Retinal pigment epithelial cell (primary cell): ENCODE data around the gene MGAT4A.

Source experiments
- DNase-seq: peaks from one replicate; pipeline ENCODE4 v3.0.0-alpha.2; 2010; ENCODE audit warnings: low read depth
- H3K4me3 ChIP-seq: 2 replicates; pipeline ENCODE4 v1.5.1; 2011; ENCODE audit warnings: mild to moderate bottlenecking, low read length, control low read depth, moderate library complexity
- CTCF ChIP-seq: conservative IDR thresholded peaks from 2 replicates; pipeline ENCODE4 v1.5.1; 2011; ENCODE audit warnings: low read depth, low read length, control low read depth, inconsistent platforms

MGAT4A gene

DNA sequence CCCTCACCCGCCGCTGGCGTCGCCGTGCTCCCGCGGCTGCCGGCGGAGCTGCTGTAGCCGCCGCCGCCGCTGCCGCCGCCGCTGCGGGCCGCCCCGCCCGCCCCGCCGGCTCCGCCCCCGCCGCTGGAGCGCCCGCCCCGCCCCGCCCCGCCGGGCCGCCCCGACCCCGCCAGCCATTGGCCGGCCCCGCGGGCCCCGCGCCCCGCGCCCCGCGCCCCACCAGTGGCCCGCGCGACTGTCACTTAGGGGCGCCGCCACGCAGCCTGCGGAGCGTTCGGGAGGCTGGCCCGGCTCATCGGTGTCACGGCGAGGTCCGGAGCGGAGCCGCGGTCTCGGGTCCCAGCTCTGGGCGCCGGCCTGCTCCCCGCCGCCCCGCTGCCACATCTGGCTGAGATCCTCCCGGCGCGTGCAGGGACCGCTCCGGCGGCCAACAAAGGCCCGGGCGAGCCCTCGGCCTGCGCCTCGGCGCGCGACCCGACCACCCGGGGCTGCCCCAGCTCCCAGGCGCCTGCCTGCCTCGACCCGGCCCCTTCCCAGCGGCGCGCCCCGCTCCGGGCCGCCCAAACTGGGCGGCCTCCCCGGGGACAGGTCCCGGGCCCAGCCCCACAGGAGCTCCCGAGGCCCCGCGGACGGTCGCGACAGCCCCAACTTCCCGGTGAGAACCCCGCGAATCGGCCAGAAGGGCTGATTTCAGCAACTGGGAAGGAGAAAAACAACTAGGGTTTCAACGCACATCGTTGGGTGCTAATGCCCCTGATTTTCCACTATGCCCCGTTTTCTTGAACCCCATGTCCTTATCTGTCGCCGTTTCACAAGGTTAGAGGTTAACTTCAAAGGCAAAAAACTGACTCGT lies at the start of gene MGAT4A:
TSS of gene MGAT4A (minus strand) at position 92 of the 853 bp plus-strand sequence. CDS start 4,800 bp downstream, outside the sequence.
- DNase-seq: no peak
- no peak for TF ChIP-seq CTCF
- peak within 1 kb of the TSS; percentile 57 for H3K4me3 ChIP-seq

GRCh38 chr2:98778741-98779483 lies 48.0 kb upstream of the MGAT4A start:
- no peak for DNase-seq
- no peak for TF ChIP-seq CTCF
- H3K4me3 ChIP-seq: no peak overlapping the region

GRCh38 chr2:98778151-98778550 lies 47.2 kb upstream of the MGAT4A start:
- H3K4me3 ChIP-seq: no peak overlapping the region
- no peak for DNase-seq

GRCh38 chr2:98777710-98778109 lies 46.8 kb upstream of the MGAT4A start:
- H3K4me3 ChIP-seq: no peak overlapping the region
- no peak for TF ChIP-seq CTCF
- no peak for DNase-seq

More at GRCh38 chr2:98778151-98778550, 47.2 kb upstream of the MGAT4A start:
- no peak for TF ChIP-seq CTCF

DNA sequence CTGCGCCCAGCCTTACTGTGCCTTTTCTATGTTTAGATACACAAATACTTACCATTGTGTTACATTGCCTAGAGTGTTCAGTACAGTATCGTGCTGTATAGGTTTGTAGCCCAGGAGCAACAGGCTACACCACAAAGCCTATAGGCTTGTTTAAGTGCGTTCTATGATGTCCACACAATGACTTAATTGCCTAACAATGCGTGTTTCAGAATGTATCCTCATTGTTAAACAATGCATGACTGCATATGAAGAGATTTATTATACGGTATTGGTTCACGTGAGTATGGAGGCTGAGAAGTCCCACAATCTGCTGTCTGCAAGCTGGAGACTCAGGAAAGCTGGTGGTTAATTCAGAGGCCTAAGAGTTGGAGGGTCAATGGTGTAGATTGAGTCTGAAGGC lies 46.1 kb upstream of the MGAT4A start:
- no peak overlapping the region for H3K4me3 ChIP-seq
- DNase-seq: no peak
- TF ChIP-seq CTCF: no peak

DNA sequence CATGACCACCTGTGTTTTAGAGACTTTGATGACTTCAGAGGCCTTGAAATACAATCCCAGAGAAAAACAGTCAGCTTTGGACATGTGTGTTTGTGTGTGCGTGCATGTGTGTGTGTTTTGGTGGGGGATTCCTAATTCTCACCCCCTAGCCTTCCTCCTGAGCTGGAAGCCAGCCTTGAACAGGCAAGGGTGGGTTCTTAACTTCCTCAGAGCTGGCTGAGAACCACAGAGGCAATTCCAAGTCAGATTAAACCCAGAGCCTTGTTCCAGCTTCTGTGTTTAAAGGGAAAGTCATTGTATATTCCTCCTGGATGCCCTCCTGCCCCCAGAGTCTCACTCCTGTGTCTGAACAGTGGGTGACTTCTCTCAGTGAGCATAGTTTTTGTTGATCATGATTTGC lies 45.2 kb upstream of the MGAT4A start:
- DNase-seq: no peak
- no peak for TF ChIP-seq CTCF
- H3K4me3 ChIP-seq: no peak overlapping the region
